H1 (cell line): ENCODE results near the gene LCN6. TPM values are rescaled to one million over a fixed set of nuclear protein-coding genes. Genes with fewer than 3 reads are reported as not detected.

ENCODE experiments used
- CTCF ChIA-PET: fragments of 300-600 bp; sonication (Branson Sonifier 250); formaldehyde crosslinking; loops from one replicate; lab custom pipeline; 2021; ENCODE audit not compliant: partially characterized antibody; lab: Charles Lee
- POLR2A ChIA-PET: fragments of 300-600 bp; sonication (Branson Sonifier 250); formaldehyde crosslinking; loops from one replicate; lab custom pipeline; 2021; ENCODE audit warnings: inconsistent platforms; ENCODE audit not compliant: partially characterized antibody; lab: Charles Lee
- DNase-seq, 2 experiments: peaks; one replicate each; pipeline versions ENCODE4 v3.0.0 to v3.0.0-alpha.2; 2010 to 2022; ENCODE audit warnings: low spot score in 2 of 2, low read depth in 1 of 2, mixed read lengths in 1 of 2
- FAIRE-seq: peaks from 2 replicates; lab custom pipeline; 2011; peaks lifted over from hg19 to GRCh38; lab: Jason Lieb, UNC
- H2AFZ ChIP-seq: 2 replicates; pipeline ENCODE4 v1.8.1; 2012; ENCODE audit warnings: low read length, inconsistent platforms
- H2AK5ac ChIP-seq: 2 replicates; pipeline ENCODE4 v1.6.1; 2013; ENCODE audit warnings: low read depth, low read length
- H2BK120ac ChIP-seq: replicated peaks from 2 replicates; pipeline ENCODE3; 2013; ENCODE audit warnings: low read depth, low read length, inconsistent platforms
- H2BK12ac ChIP-seq: 2 replicates; pipeline ENCODE4 v1.6.1; 2013; ENCODE audit warnings: low read depth, low read length
- H2BK15ac ChIP-seq: 2 replicates; pipeline ENCODE4 v1.6.1; 2013; ENCODE audit warnings: low read length
- H2BK20ac ChIP-seq: 2 replicates; pipeline ENCODE4 v1.6.1; 2013; ENCODE audit warnings: low read length
- H2BK5ac ChIP-seq: 2 replicates; pipeline ENCODE4 v1.6.1; 2013; ENCODE audit warnings: low read depth, low read length
- H3K14ac ChIP-seq: 2 replicates; pipeline ENCODE4 v1.6.1; 2013; ENCODE audit warnings: inconsistent platforms; ENCODE audit not compliant: insufficient read length
- H3K18ac ChIP-seq: 2 replicates; pipeline ENCODE4 v1.6.1; 2013; ENCODE audit warnings: low read length; ENCODE audit errors: extremely low read depth
- H3K23ac ChIP-seq: 2 replicates; pipeline ENCODE4 v1.6.1; 2013; ENCODE audit warnings: inconsistent platforms; ENCODE audit not compliant: insufficient read length
- H3K23me2 ChIP-seq: 2 replicates; pipeline ENCODE4 v1.6.1; 2013; ENCODE audit warnings: low read depth, low read length
- H3K27ac ChIP-seq: 2 replicates; pipeline ENCODE4 v1.6.1; 2011; ENCODE audit warnings: low read depth, low read length, inconsistent platforms
- H3K27me3 ChIP-seq, 4 experiments: replicated peaks in 1 of 4; 1 replicate in 1 of 4; 2 replicates in 3 of 4; pipeline versions ENCODE4 v1.6.1 to v1.8.1; 2011 to 2013; ENCODE audit warnings: low read length in 3 of 4, mild to moderate bottlenecking in 3 of 4, inconsistent platforms in 2 of 4, mixed read lengths in 2 of 4, moderate library complexity in 1 of 4; ENCODE audit not compliant: control insufficient read depth in 3 of 4, insufficient read depth in 3 of 4; ENCODE audit errors: extremely low read depth in 1 of 4
- H3K36me3 ChIP-seq, 4 experiments: 2 replicates each; pipeline versions ENCODE4 v1.6.1 to v1.8.1; 2011 to 2013; ENCODE audit warnings: mild to moderate bottlenecking in 4 of 4, low read length in 3 of 4, moderate library complexity in 2 of 4, control low read depth in 1 of 4, inconsistent platforms in 1 of 4; ENCODE audit not compliant: insufficient read depth in 4 of 4, control insufficient read depth in 2 of 4
- H3K4ac ChIP-seq: replicated peaks from 2 replicates; pipeline ENCODE3; 2013; ENCODE audit warnings: low read length, low read depth, mixed read lengths, inconsistent platforms; ENCODE audit not compliant: insufficient read length
- H3K4me1 ChIP-seq, 4 experiments: replicated peaks in 1 of 4; 1 replicate in 1 of 4; 2 replicates in 3 of 4; pipeline versions ENCODE4 v1.6.1 to v1.8.1; 2011 to 2013; ENCODE audit warnings: low read length in 3 of 4, inconsistent platforms in 2 of 4, mixed read lengths in 1 of 4; ENCODE audit not compliant: insufficient read depth in 4 of 4, control insufficient read depth in 3 of 4
- H3K4me2 ChIP-seq, 2 experiments: 2 replicates each; pipeline versions ENCODE4 v1.6.1 to v1.8.1; 2011 to 2013; ENCODE audit warnings: low read depth in 2 of 2, low read length in 2 of 2, control low read depth in 1 of 2, inconsistent platforms in 1 of 2, mild to moderate bottlenecking in 1 of 2; ENCODE audit not compliant: insufficient read depth in 1 of 2
- H3K4me3 ChIP-seq, 4 experiments: fragments of 200-600, 300-600 bp in 1 of 4; sonication (generic), shearing (Covaris generic), sonication (Bioruptor Twin) in 1 of 4; 2 replicates each; pipeline versions ENCODE4 v1.5.1 to v1.8.1; 2011 to 2016; ENCODE audit warnings: low read length in 4 of 4, low read depth in 3 of 4, control low read depth in 2 of 4, inconsistent platforms in 2 of 4, mild to moderate bottlenecking in 2 of 4, mixed read lengths in 1 of 4, moderate library complexity in 1 of 4; ENCODE audit not compliant: insufficient read depth in 2 of 4; ENCODE audit errors: extremely low read depth in 1 of 4
- H3K56ac ChIP-seq: replicated peaks from 2 replicates; pipeline ENCODE3; 2013; ENCODE audit warnings: low read depth, mild to moderate bottlenecking, mixed read lengths, low read length, inconsistent platforms; ENCODE audit not compliant: insufficient read length
- H3K79me1 ChIP-seq: 2 replicates; pipeline ENCODE4 v1.6.1; 2013; ENCODE audit warnings: low read depth, low read length, control low read depth
- H3K79me2 ChIP-seq, 2 experiments: 2 replicates each; pipeline versions ENCODE4 v1.6.1 to v1.8.1; 2012 to 2013; ENCODE audit warnings: low read length in 2 of 2, mild to moderate bottlenecking in 2 of 2, inconsistent platforms in 1 of 2; ENCODE audit not compliant: insufficient read depth in 2 of 2, control insufficient read depth in 1 of 2
- H3K9ac ChIP-seq, 4 experiments: replicated peaks in 1 of 4; 1 replicate in 1 of 4; 2 replicates in 3 of 4; pipeline versions ENCODE4 v1.6.1 to v1.8.1; 2011 to 2013; ENCODE audit warnings: low read depth in 3 of 4, low read length in 3 of 4, control low read depth in 2 of 4, mild to moderate bottlenecking in 2 of 4, moderate library complexity in 2 of 4, inconsistent platforms in 1 of 4; ENCODE audit errors: extremely low read depth in 1 of 4
- H3K9me3 ChIP-seq, 2 experiments: 2 replicates each; pipeline versions ENCODE4 v1.6.1 to v1.8.1; 2012 to 2013; ENCODE audit warnings: mild to moderate bottlenecking in 2 of 2, moderate library complexity in 2 of 2, control low read depth in 1 of 2, inconsistent platforms in 1 of 2, low read depth in 1 of 2, low read length in 1 of 2, mixed read lengths in 1 of 2; ENCODE audit not compliant: insufficient read depth in 2 of 2
- H4K20me1 ChIP-seq, 2 experiments: replicated peaks in 1 of 2; 2 replicates each; pipeline versions ENCODE3 to v1.8.1; 2011 to 2013; ENCODE audit warnings: inconsistent platforms in 2 of 2, low read length in 2 of 2, mild to moderate bottlenecking in 1 of 2; ENCODE audit not compliant: insufficient read depth in 2 of 2, control insufficient read depth in 1 of 2
- H4K5ac ChIP-seq: 2 replicates; pipeline ENCODE4 v1.6.1; 2013; ENCODE audit warnings: low read length, low read depth, mixed read lengths, inconsistent platforms; ENCODE audit not compliant: insufficient read length
- H4K8ac ChIP-seq: 2 replicates; pipeline ENCODE4 v1.8.0; 2013; ENCODE audit warnings: mild to moderate bottlenecking, moderate library complexity, low read length, inconsistent platforms; ENCODE audit not compliant: insufficient read depth; ENCODE audit errors: extremely low read depth
- H4K91ac ChIP-seq: replicated peaks from 2 replicates; pipeline ENCODE3; 2013; ENCODE audit warnings: low read length, mixed read lengths, inconsistent platforms; ENCODE audit not compliant: insufficient read length
- CREB1 ChIP-seq: IDR thresholded peaks from 2 replicates; pipeline ENCODE4 v1.6.1; 2012; ENCODE audit warnings: inconsistent platforms
- CTCF ChIP-seq, 3 experiments: IDR thresholded peaks; 1 replicate in 2 of 3; 2 replicates in 1 of 3; pipeline versions ENCODE4 v1.5.1 to v1.6.1; 2011; ENCODE audit warnings: low read length in 3 of 3, mild to moderate bottlenecking in 3 of 3, inconsistent platforms in 2 of 3, low read depth in 1 of 3, moderate library complexity in 1 of 3; ENCODE audit not compliant: insufficient read depth in 1 of 3; ENCODE audit errors: control extremely low read depth in 1 of 3
- E2F6 ChIP-seq: IDR thresholded peaks from 2 replicates; pipeline ENCODE4 v1.6.1; 2012; ENCODE audit warnings: inconsistent platforms
- MAX ChIP-seq: IDR thresholded peaks from 2 replicates; pipeline ENCODE4 v1.6.1; 2012; ENCODE audit warnings: inconsistent platforms
- RAD21 ChIP-seq, 2 experiments: IDR thresholded peaks in 1 of 2; conservative IDR thresholded peaks in 1 of 2; 2 replicates each; pipeline ENCODE4 v1.6.1; 2011; ENCODE audit warnings: low read depth in 2 of 2, low read length in 2 of 2, improper control_type of control experiment in 1 of 2, inconsistent platforms in 1 of 2, mild to moderate bottlenecking in 1 of 2, moderate library complexity in 1 of 2
- SP1 ChIP-seq: IDR thresholded peaks from 2 replicates; pipeline ENCODE4 v1.6.1; 2011; ENCODE audit warnings: low read depth, low read length
- TCF12 ChIP-seq: IDR thresholded peaks from 2 replicates; pipeline ENCODE4 v1.6.1; 2011; ENCODE audit warnings: low read depth, mild to moderate bottlenecking, low read length
- YY1 ChIP-seq: IDR thresholded peaks from 2 replicates; pipeline ENCODE4 v1.6.1; 2011; ENCODE audit warnings: low read depth, mild to moderate bottlenecking, low read length
- WGBS, 2 experiments: shearing (Covaris generic) in 1 of 2; methylation state at CpG; one replicate each; pipeline versions ENCODE4 v1.1.6 to v1.1.7; 2013 to 2015; ENCODE audit warnings: low lambda C conversion rate in 2 of 2, mixed read lengths in 2 of 2, inconsistent platforms in 1 of 2, low coverage in 1 of 2, missing lambda C conversion rate in 1 of 2; ENCODE audit not compliant: insufficient replicate concordance in 2 of 2, insufficient coverage in 1 of 2, insufficient read length in 1 of 2; ENCODE audit errors: extremely low coverage in 1 of 2, missing lambda C conversion rate in 1 of 2; 5-methylcytosine and 5-hydroxymethylcytosine counted together
- polyA plus RNA-seq, 7 experiments: library from polyadenylated mRNA; depleted of rRNA in 3 of 7; stranded (reverse) in 5 of 7; unstranded in 2 of 7; fragments of >200 nt in 5 of 7; fragments of 200-250 nt in 2 of 7; gene quantifications; 1 replicate in 5 of 7; 2 replicates in 1 of 7; 4 replicates in 1 of 7; pipeline versions ENCODE4 v1.2.1 to v1.2.3, GENCODE V29; 2011 to 2013; ENCODE audit warnings: missing spikeins in 2 of 7, mixed read lengths in 2 of 7
- total RNA-seq: library from RNA; stranded (reverse); fragmentation: NEBNext Ultra II Directional; extraction: Animal tissue kit (Norgen Biotek cat#: 25700); gene quantifications from 2 replicates; pipeline ENCODE4 v1.2.1, GENCODE V29; 2021

LCN6 gene
- total and polyA plus RNA-seq, 2 of the 8 experiments (the other 6 are each of a cell fraction or from before 2014, with no cell fraction given): not detected

- Histone ChIP-seq H4K5ac (no peak overlapping the region), H3K14ac (no peak overlapping the region), H3K79me2 (no peaks in the 10 kb centered on the region), H2BK5ac (no peak overlapping the region), H3K4me1 (peaks cover 0 to 16% (median 12%) of the 10 kb centered on the region in 4 experiments; a peak in 4 of 7 replicates), H3K27me3 (no peaks in the 10 kb centered on the region), H3K9ac (no peak overlapping the region), H3K79me1 (no peaks in the 10 kb centered on the region), H2BK15ac (no peak overlapping the region), H2BK12ac (no peak overlapping the region), H2AK5ac (no peak overlapping the region), H2BK20ac (no peak overlapping the region), H3K4me3 (0 out of 8 replicates have a peak overlapping the region, but pooled peaks of 1 of the 4 experiments have one; percentile 43), H3K4me2 (peak overlapping the region in 1 of 2 experiments; percentile 45; a peak in 3 of 4 replicates), H3K56ac (no peak overlapping the region), H3K9me3 (no peaks in the 10 kb centered on the region), H3K23ac (no peak overlapping the region), H4K20me1 (no peaks in the 10 kb centered on the region), H4K91ac (no peak overlapping the region), H2BK120ac (no peak overlapping the region), H3K4ac (peak overlapping the region; percentile 38), H3K36me3 (no peaks in the 10 kb centered on the region), H3K18ac (no peak overlapping the region), H4K8ac (peak overlapping the region; percentile 68; the same call in 1 of the 2 replicates), H3K23me2 (no peaks in the 10 kb centered on the region), H2AFZ (no peak overlapping the region), H3K27ac (no peak overlapping the region)
- ChIA-PET POLR2A (interaction anchor here (0.7 to 0.8 kb wide), 2 partner anchors 21 to 23 kb away, joined by 3 read pairs; no protein-coding TSS in a partner anchor), CTCF (interaction anchor here (0.5 to 3.6 kb wide), 25 partner anchors 8 to 332 kb away, joined by 3 to 21 read pairs (median 4); partner anchors contain the start of gene DIPK1B)
- DNase-seq (peak in 1 of 2 experiments; percentile 90), FAIRE-seq (no peak)
- 47% methylated on average over 29 of the region's 32 CpGs; no CpG with 5 or more reads in 1 of the 2 experiments for WGBS, 2 experiments
- no peak for TF ChIP-seq SP1
- TF ChIP-seq MAX: peak; percentile 57
- peak in 2 of 3 experiments; percentile 79 to 89; a peak in 3 of 4 replicates for TF ChIP-seq CTCF (IDR thresholded peaks at IDR 0.05; ENCODE audit: control extremely low read depth in 1 of 3, insufficient read depth in 1 of 3, low read depth in 1 of 3, low read length in 3 of 3)
- TF ChIP-seq TCF12: no peak
- peak; percentile 59; the same call in 1 of the 2 replicates for TF ChIP-seq E2F6
- TF ChIP-seq CREB1: 0 out of 2 replicates have a peak, but pooled peaks have one; percentile 22
- TF ChIP-seq RAD21 (IDR thresholded peaks at IDR 0.05 in 1 of 2, conservative IDR thresholded peaks at IDR 0.05 in 1 of 2; ENCODE audit: low read depth in 2 of 2, low read length in 2 of 2): peak; percentile 81 to 89
- TF ChIP-seq YY1: 0 out of 2 replicates have a peak, but pooled peaks have one; percentile 19
Observed at GRCh38 chr9:136694163-136694871, 54.0 kb downstream of the LCN6 start.
